ENCODE data around the gene CTBP1. TPM values are rescaled to one million over a fixed set of nuclear protein-coding genes. Genes with fewer than 3 reads are reported as not detected.

CTBP1 gene
- total RNA-seq, 1 donor from 2014 or later: 171 TPM

DNA sequence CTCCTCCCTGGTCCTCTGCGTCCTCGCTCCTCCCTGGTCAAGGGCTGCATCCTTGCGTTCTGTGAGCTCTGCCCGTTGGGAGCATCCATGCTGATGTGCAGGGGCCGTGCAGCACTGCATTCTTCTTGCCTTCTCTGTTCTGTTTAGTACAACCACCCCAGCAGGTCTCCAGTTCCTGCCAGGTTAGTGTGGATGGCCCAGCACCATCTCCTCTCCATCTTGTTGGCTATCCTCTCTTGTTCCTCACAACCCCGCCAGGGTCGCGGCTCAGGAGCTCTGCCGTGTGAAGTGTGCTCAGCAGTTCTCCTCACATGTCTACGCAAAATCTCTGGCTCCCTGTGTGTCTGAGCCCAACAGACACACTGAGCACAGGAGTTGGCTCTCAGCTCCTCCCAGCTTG, 30.3 kb upstream of the CTBP1 start:
- Histone ChIP-seq H3K36me3 (no peaks in the 10 kb centered on the region), H3K4me3 (no peak overlapping the region), H3K27ac (no peak overlapping the region), H4K20me1 (ENCODE audit: low read depth) (no peaks in the 10 kb centered on the region), H3K4me1 (no peaks in the 10 kb centered on the region), H3K27me3 (peaks cover 6% of the 10 kb centered on the region), H3K79me2 (ENCODE audit: low read depth) (no peaks in the 10 kb centered on the region), H3K9me3 (ENCODE audit: low read depth) (no peaks in the 10 kb centered on the region), H3K9ac (no peak overlapping the region), H3K4me2 (no peak overlapping the region), H3F3A (ENCODE audit: low read depth) (no peaks in the 10 kb centered on the region), H2AFZ (replicated peaks) (no peak overlapping the region)
- peaks cover 9% of the 10 kb centered on the region for H3K27me3 Mint-ChIP-seq (ENCODE audit: insufficient read depth, low read depth)
- H3K4me3 Mint-ChIP-seq: no peak overlapping the region
- no peaks in the 10 kb centered on the region for H3K4me1 Mint-ChIP-seq
- no peak for DNase-seq (ENCODE audit: low spot score)
- H3K27ac Mint-ChIP-seq: no peak overlapping the region
- TF ChIP-seq, protein P1, sequence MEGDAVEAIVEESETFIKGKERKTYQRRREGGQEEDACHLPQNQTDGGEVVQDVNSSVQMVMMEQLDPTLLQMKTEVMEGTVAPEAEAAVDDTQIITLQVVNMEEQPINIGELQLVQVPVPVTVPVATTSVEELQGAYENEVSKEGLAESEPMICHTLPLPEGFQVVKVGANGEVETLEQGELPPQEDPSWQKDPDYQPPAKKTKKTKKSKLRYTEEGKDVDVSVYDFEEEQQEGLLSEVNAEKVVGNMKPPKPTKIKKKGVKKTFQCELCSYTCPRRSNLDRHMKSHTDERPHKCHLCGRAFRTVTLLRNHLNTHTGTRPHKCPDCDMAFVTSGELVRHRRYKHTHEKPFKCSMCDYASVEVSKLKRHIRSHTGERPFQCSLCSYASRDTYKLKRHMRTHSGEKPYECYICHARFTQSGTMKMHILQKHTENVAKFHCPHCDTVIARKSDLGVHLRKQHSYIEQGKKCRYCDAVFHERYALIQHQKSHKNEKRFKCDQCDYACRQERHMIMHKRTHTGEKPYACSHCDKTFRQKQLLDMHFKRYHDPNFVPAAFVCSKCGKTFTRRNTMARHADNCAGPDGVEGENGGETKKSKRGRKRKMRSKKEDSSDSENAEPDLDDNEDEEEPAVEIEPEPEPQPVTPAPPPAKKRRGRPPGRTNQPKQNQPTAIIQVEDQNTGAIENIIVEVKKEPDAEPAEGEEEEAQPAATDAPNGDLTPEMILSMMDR (IDR thresholded peaks at IDR 0.05): no peak
- TF ChIP-seq EZH2phosphoT487 (IDR thresholded peaks at IDR 0.05) (no peak), EZH2 (IDR thresholded peaks at IDR 0.05) (no peak)
- H3K36me3 Mint-ChIP-seq: peaks cover 2% of the 10 kb centered on the region
- peaks cover 2% of the 10 kb centered on the region for H3K9me3 Mint-ChIP-seq

- no peaks in the 10 kb centered on the region for H3K4me1 Mint-ChIP-seq
- peaks cover 2% of the 10 kb centered on the region for H3K9me3 Mint-ChIP-seq
- H3K9ac ChIP-seq: no peak overlapping the region
- peaks cover 6% of the 10 kb centered on the region for H3K27me3 ChIP-seq
- H3K4me3 ChIP-seq: no peak overlapping the region
- H3K27me3 Mint-ChIP-seq (ENCODE audit: insufficient read depth, low read depth): peaks cover 7% of the 10 kb centered on the region
- no peaks in the 10 kb centered on the region for H3F3A ChIP-seq (ENCODE audit: low read depth)
- H3K4me3 Mint-ChIP-seq: no peak overlapping the region
- H3K36me3 ChIP-seq: no peaks in the 10 kb centered on the region
- H3K9me3 ChIP-seq (ENCODE audit: low read depth): no peaks in the 10 kb centered on the region
- H3K4me1 ChIP-seq: no peaks in the 10 kb centered on the region
- no peak overlapping the region for H3K27ac Mint-ChIP-seq
- no peaks in the 10 kb centered on the region for H4K20me1 ChIP-seq (ENCODE audit: low read depth)
- H3K36me3 Mint-ChIP-seq: peaks cover 2% of the 10 kb centered on the region
- no peak overlapping the region for H3K27ac ChIP-seq
- no peak overlapping the region for H2AFZ ChIP-seq (replicated peaks)
- H3K4me2 ChIP-seq: no peak overlapping the region
- DNase-seq (ENCODE audit: low spot score): no peak
- no peak for TF ChIP-seq EZH2 (IDR thresholded peaks at IDR 0.05)
- TF ChIP-seq, protein P1 (IDR thresholded peaks at IDR 0.05): no peak
- no peak for TF ChIP-seq EZH2phosphoT487 (IDR thresholded peaks at IDR 0.05)
- H3K79me2 ChIP-seq (ENCODE audit: low read depth): no peaks in the 10 kb centered on the region
These were observed 29.0 kb upstream of the CTBP1 start for GRCh38 chr4:1277667-1278665.

DNA sequence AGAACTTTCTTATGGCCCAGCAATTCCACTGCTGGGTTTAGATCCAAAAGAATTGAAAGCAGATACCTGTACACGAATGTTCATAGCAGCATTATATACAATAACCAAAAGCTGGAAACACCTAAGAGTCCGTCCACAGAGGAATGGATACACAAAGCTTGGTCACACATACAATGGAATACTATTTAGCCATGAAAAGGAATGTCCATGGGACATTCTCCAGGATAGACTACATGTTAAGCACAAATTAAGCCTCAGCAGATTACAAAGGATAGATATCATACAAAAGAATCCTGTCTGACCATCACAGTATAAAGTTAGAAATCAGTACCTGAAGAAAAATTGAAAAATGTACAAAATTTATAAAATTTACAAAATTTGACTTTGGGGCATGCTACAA, 28.1 kb upstream of the CTBP1 start:
- TF ChIP-seq, protein P1 (IDR thresholded peaks at IDR 0.05): no peak
- TF ChIP-seq EZH2 (IDR thresholded peaks at IDR 0.05): no peak
- no peak for TF ChIP-seq EZH2phosphoT487 (IDR thresholded peaks at IDR 0.05)
- Histone ChIP-seq H3F3A (ENCODE audit: low read depth) (no peaks in the 10 kb centered on the region), H3K9me3 (ENCODE audit: low read depth) (no peaks in the 10 kb centered on the region), H3K79me2 (ENCODE audit: low read depth) (no peaks in the 10 kb centered on the region), H3K36me3 (no peaks in the 10 kb centered on the region), H2AFZ (replicated peaks) (no peak overlapping the region), H3K4me2 (no peak overlapping the region), H3K4me3 (no peak overlapping the region), H4K20me1 (ENCODE audit: low read depth) (no peaks in the 10 kb centered on the region), H3K9ac (no peak overlapping the region), H3K4me1 (no peaks in the 10 kb centered on the region), H3K27me3 (peaks cover 6% of the 10 kb centered on the region), H3K27ac (no peak overlapping the region)
- DNase-seq (ENCODE audit: low spot score): no peak
- peaks cover 5% of the 10 kb centered on the region for H3K27me3 Mint-ChIP-seq (ENCODE audit: insufficient read depth, low read depth)
- H3K9me3 Mint-ChIP-seq: no peaks in the 10 kb centered on the region
- no peak overlapping the region for H3K4me3 Mint-ChIP-seq
- no peaks in the 10 kb centered on the region for H3K4me1 Mint-ChIP-seq
- H3K27ac Mint-ChIP-seq: no peak overlapping the region
- H3K36me3 Mint-ChIP-seq: peaks cover 2% of the 10 kb centered on the region
